Aorta (tissue), 5 donors: Measurements from ENCODE around the gene TNIP2. TPM values are rescaled to one million over a fixed set of nuclear protein-coding genes. Genes with fewer than 3 reads are reported as not detected.

Experiments
- ATAC-seq: fragments of 200-7000 bp; cut with Tn5 transposase; one replicate; pipeline ENCODE4 v1.9.1; 2022; ENCODE audit warnings: moderate library complexity; ENCODE audit not compliant: low FRiP score
- DNase-seq, 2 donors: peaks; one replicate each; pipeline ENCODE4 v3.0.0-alpha.2; 2020
- H3K27ac ChIP-seq, 2 donors: one replicate each; pipeline ENCODE4 v1.5.1; 2013; ENCODE audit warnings: low read length in 2 of 2, mild to moderate bottlenecking in 2 of 2, moderate library complexity in 2 of 2, control low read depth in 1 of 2, inconsistent platforms in 1 of 2, low read depth in 1 of 2
- H3K27me3 ChIP-seq, 2 donors: one replicate each; pipeline ENCODE4 v1.6.1; 2013; ENCODE audit warnings: control low read depth in 1 of 2, low read length in 1 of 2, mild to moderate bottlenecking in 1 of 2, moderate library complexity in 1 of 2; ENCODE audit not compliant: insufficient read depth in 2 of 2, control insufficient read depth in 1 of 2
- H3K36me3 ChIP-seq, 2 donors: one replicate each; pipeline ENCODE4 v1.6.1; 2013; ENCODE audit warnings: control low read depth in 1 of 2, low read length in 1 of 2, mild to moderate bottlenecking in 1 of 2; ENCODE audit not compliant: insufficient read depth in 2 of 2, control insufficient read depth in 1 of 2
- H3K4me1 ChIP-seq, 2 donors: one replicate each; pipeline ENCODE4 v1.6.1; 2013; ENCODE audit warnings: low read length in 2 of 2, control low read depth in 1 of 2, mild to moderate bottlenecking in 1 of 2, moderate library complexity in 1 of 2; ENCODE audit not compliant: insufficient read depth in 2 of 2, control insufficient read depth in 1 of 2
- H3K4me3 ChIP-seq, 2 donors: one replicate each; pipeline ENCODE4 v1.5.1; 2013; ENCODE audit warnings: low read length in 2 of 2, control low read depth in 1 of 2, mild to moderate bottlenecking in 1 of 2
- H3K9me3 ChIP-seq: one replicate; pipeline ENCODE4 v1.6.1; 2013; ENCODE audit warnings: mild to moderate bottlenecking, low read length; ENCODE audit not compliant: control insufficient read depth
- WGBS, 2 donors: extraction: QIAGEN DNeasy Blood & Tissue Kit; methylation state at CpG; one replicate each; pipeline ENCODE4 v1.1.7; 2013; 5-methylcytosine and 5-hydroxymethylcytosine counted together
- intact Hi-C, 2 donors: fragments of 100-400 bp; cut with DNase I; formaldehyde crosslinking; loops; one replicate each; pipeline versions ENCODE4 v1.14.2 to v1.15.0; 2022
- polyA plus RNA-seq, 2 donors: library from polyadenylated mRNA; stranded (reverse); fragments of 200-250 nt; gene quantifications; one replicate each; pipeline ENCODE4 v1.2.3, GENCODE V29; 2013
- total RNA-seq, 2 donors: library from RNA; stranded (reverse); fragmentation: NEBNext Ultra II Directional; extraction: Animal tissue kit (Norgen Biotek cat#: 25700); gene quantifications; one replicate each; pipeline ENCODE4 v1.2.1, GENCODE V29; 2021
- donor health status: healthy with polysubstance abuse.
- donor health status: Bipolar disorder and iron deficiency.
- donor health status: DM: no; HTN: no; CAD: no.
- donor health status: DM: no; HTN: no; CAD: no.
- donor health status: DM: yes; HTN: yes; CAD: no.

The TNIP2 gene
- total and polyA plus RNA-seq, 4 donors = 37.2 to 43.8 (median 38.4) TPM

GRCh38 chr4:2723751-2724150, 32.4 kb downstream of the TNIP2 start:
- Histone ChIP-seq H3K36me3 (peaks cover 0 to 7% of the 10 kb centered on the region in 2 donors), H3K4me3 (no peak overlapping the region), H3K4me1 (no peaks in the 10 kb centered on the region), H3K27me3 (no peaks in the 10 kb centered on the region), H3K27ac (no peak overlapping the region), H3K9me3 (no peaks in the 10 kb centered on the region)
- intact Hi-C loops = no loop called here
- ATAC-seq = no peak
- WGBS, 2 donors = 86 to 90% methylated on average over 3 of the region's 3 CpGs
- peak in 1 of 2 donors; percentile 26 for DNase-seq

GRCh38 chr4:2722033-2722432, 34.1 kb downstream of the TNIP2 start:
- intact Hi-C loops = no loop called here
- no peak for ATAC-seq
- Histone ChIP-seq H3K9me3 (no peaks in the 10 kb centered on the region), H3K27ac (no peak overlapping the region), H3K27me3 (no peaks in the 10 kb centered on the region), H3K36me3 (peaks cover 0 to 7% of the 10 kb centered on the region in 2 donors), H3K4me3 (no peak overlapping the region), H3K4me1 (no peaks in the 10 kb centered on the region)
- WGBS, 2 donors = 94 to 95% methylated on average over 9 of the region's 9 CpGs
- peak in 1 of 2 donors; percentile 21 for DNase-seq

DNA sequence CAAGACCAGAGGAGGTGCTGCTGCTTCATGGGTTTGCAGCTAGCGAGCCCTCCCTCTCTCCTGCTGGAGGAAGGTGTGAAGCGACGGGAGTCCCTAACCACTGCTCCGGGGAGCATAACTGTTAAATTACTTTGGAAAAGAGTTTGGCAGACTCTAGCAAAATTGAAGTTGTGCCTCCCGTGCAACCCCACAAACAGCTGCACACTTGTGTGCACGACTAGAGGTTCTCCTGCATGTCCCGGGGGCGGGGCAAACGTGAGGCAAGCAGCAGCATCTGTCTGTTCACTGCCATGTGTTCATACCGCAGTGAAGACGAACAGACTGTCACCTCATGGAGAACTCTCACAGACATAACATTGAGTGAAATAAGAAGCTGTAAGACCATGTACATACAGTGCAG, 34.5 kb downstream of the TNIP2 start:
- H3K36me3 ChIP-seq = peaks cover 0 to 7% of the 10 kb centered on the region in 2 donors
- no peaks in the 10 kb centered on the region for H3K9me3 ChIP-seq
- intact Hi-C loops = no loop called here
- WGBS, 2 donors = 84 to 86% methylated on average over 11 of the region's 11 CpGs
- no peak overlapping the region for H3K27ac ChIP-seq
- H3K4me3 ChIP-seq = no peak overlapping the region
- peak in 1 of 2 donors; percentile 54 for DNase-seq
- no peaks in the 10 kb centered on the region for H3K4me1 ChIP-seq
- ATAC-seq = no peak
- H3K27me3 ChIP-seq = no peaks in the 10 kb centered on the region

GRCh38 chr4:2716236-2716635, 39.9 kb downstream of the TNIP2 start:
- Histone ChIP-seq H3K27ac (no peak overlapping the region), H3K4me3 (no peak overlapping the region), H3K36me3 (peaks cover 4 to 6% of the 10 kb centered on the region in 2 donors), H3K9me3 (no peaks in the 10 kb centered on the region), H3K27me3 (no peaks in the 10 kb centered on the region), H3K4me1 (no peaks in the 10 kb centered on the region)
- peak in 1 of 2 donors; percentile 54 for DNase-seq
- WGBS, 2 donors = 92 to 93% methylated on average over 8 of the region's 8 CpGs
- intact Hi-C loops = loop anchor here in 1 of 2 donors (10.0 kb wide), 1 partner anchor 181 kb away; the partner anchor contains the start of gene FAM193A
- no peak for ATAC-seq

- H3K4me1 ChIP-seq = no peaks in the 10 kb centered on the region
- WGBS, 2 donors = 65 to 81% methylated on average over 5 of the region's 5 CpGs
- no peak overlapping the region for H3K4me3 ChIP-seq
- H3K36me3 ChIP-seq = peaks cover 4 to 6% of the 10 kb centered on the region in 2 donors
- H3K27me3 ChIP-seq = no peaks in the 10 kb centered on the region
- peak in 1 of 2 donors; percentile 28 for DNase-seq
- intact Hi-C loops = loop anchor here in 1 of 2 donors (10.0 kb wide), 1 partner anchor 181 kb away; the partner anchor contains the start of gene FAM193A
- H3K27ac ChIP-seq = no peak overlapping the region
- ATAC-seq = no peak
- no peaks in the 10 kb centered on the region for H3K9me3 ChIP-seq
These were observed 40.7 kb downstream of the TNIP2 start for GRCh38 chr4:2715426-2715825.

DNA sequence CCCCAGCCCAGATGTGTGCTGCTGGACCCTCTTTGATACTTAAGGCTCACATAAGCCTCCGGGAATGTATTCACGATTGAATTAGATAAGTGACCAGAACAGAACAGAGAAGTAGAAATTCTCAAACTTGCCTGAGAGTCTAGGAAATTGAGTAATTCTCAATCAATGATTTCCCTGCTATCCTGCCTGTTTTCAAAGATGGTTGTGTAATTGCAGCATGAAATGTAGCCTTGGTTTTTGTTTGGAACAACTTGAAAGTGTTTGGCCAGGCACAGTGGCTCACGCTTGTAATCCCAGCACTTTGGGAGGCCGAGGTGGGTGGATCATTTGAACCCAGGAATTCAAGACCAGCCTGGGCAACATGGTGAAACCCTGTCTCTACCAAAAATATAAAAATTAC, 41.2 kb downstream of the TNIP2 start:
- Histone ChIP-seq H3K27ac (no peak overlapping the region), H3K4me3 (no peak overlapping the region), H3K36me3 (peaks cover 2 to 6% of the 10 kb centered on the region in 2 donors), H3K27me3 (no peaks in the 10 kb centered on the region), H3K9me3 (no peaks in the 10 kb centered on the region), H3K4me1 (no peaks in the 10 kb centered on the region)
- intact Hi-C loops = loop anchor here in 1 of 2 donors (10.0 kb wide), 1 partner anchor 180 kb away; the partner anchor contains the start of gene FAM193A
- DNase-seq = peak in 1 of 2 donors; percentile 15
- ATAC-seq = no peak
- 62 to 72% methylated on average over 4 of the region's 4 CpGs for WGBS, 2 donors

GRCh38 chr4:2714061-2714770, 41.9 kb downstream of the TNIP2 start:
- H3K36me3 ChIP-seq = peaks cover 2 to 6% of the 10 kb centered on the region in 2 donors
- intact Hi-C loops = loop anchor here in 1 of 2 donors (10.0 kb wide), 1 partner anchor 179 kb away; the partner anchor contains the start of gene FAM193A
- H3K27me3 ChIP-seq = no peaks in the 10 kb centered on the region
- 13 to 16% methylated on average over 10 of the region's 10 CpGs for WGBS, 2 donors
- peak in 1 of 2 donors; percentile 70 for DNase-seq
- ATAC-seq = peak; percentile 75
- no peak overlapping the region for H3K4me3 ChIP-seq
- H3K27ac ChIP-seq = peak overlapping the region in 1 of 2 donors; percentile 29
- no peaks in the 10 kb centered on the region for H3K4me1 ChIP-seq
- H3K9me3 ChIP-seq = no peaks in the 10 kb centered on the region

DNA sequence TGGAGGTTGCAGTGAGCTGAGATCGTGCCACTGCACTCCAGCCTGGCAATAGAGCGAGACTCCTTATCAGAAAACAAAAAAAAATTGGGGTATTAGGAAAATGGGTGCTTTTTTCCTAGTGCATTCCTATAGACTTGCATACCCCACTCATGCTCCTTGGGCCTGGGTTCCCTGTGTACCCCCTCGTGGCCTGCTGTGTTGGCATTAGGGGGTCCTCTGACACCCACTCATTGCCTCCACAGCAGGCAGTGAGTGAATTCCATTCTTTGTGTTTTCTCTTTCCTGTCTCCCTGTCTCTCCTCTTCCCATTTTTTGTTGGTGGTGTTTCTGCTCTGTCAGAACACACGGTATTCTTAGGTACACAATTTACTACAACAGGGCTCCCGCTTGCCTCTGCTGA, 42.8 kb downstream of the TNIP2 start:
- H3K36me3 ChIP-seq = peaks cover 2 to 6% of the 10 kb centered on the region in 2 donors
- H3K9me3 ChIP-seq = no peaks in the 10 kb centered on the region
- ATAC-seq (no peak), DNase-seq (peak in 1 of 2 donors; percentile 17)
- H3K4me3 ChIP-seq = no peak overlapping the region
- no peaks in the 10 kb centered on the region for H3K27me3 ChIP-seq
- no peak overlapping the region for H3K27ac ChIP-seq
- no peaks in the 10 kb centered on the region for H3K4me1 ChIP-seq
- intact Hi-C loops = loop anchor here in 1 of 2 donors (10.0 kb wide), 1 partner anchor 179 kb away; the partner anchor contains the start of gene FAM193A
- 89 to 91% methylated on average over 5 of the region's 5 CpGs for WGBS, 2 donors
